ENCODE data around the gene GIMAP8. TPM values are rescaled to one million over a fixed set of nuclear protein-coding genes. Genes with fewer than 3 reads are reported as not detected.

Gene GIMAP8
- total and polyA plus RNA-seq, 7 donors, result 4.4 to 11.9 (median 6.3) TPM

GRCh38 chr7:150429699-150430098 lies 20.7 kb upstream of the GIMAP8 start:
- no peak for DNase-seq
- TF ChIP-seq CTCF (IDR thresholded peaks at IDR 0.05), result no peak
- Histone ChIP-seq H3K27me3 (ENCODE audit: insufficient read depth in 3 of 3, low read length in 2 of 3) (peaks cover 0 to 6% (median 0%) of the 10 kb centered on the region in 3 donors), H3K4me3 (no peak overlapping the region), H3K27ac (no peak overlapping the region), H3K4me1 (no peaks in the 10 kb centered on the region), H3K9me3 (no peaks in the 10 kb centered on the region), H3K36me3 (ENCODE audit: insufficient read depth in 1 of 2, low read depth in 1 of 2) (no peaks in the 10 kb centered on the region)
- 80 to 82% (median 81%) methylated on average over 8 of the region's 8 CpGs for WGBS, 3 donors
- no peak for ATAC-seq
- intact Hi-C loops (cut with DNase I), result loop anchor here in 1 of 2 donors (10.0 kb wide), 1 partner anchor 145 kb away; no protein-coding TSS in a partner anchor

GRCh38 chr7:150430465-150431085 lies 19.9 kb upstream of the GIMAP8 start:
- no peak overlapping the region for H3K27ac ChIP-seq
- ATAC-seq (no peak), DNase-seq (no peak)
- peaks cover 0 to 6% (median 2%) of the 10 kb centered on the region in 3 donors for H3K27me3 ChIP-seq (ENCODE audit: insufficient read depth in 3 of 3, low read length in 2 of 3)
- H3K4me1 ChIP-seq, result no peaks in the 10 kb centered on the region
- no peaks in the 10 kb centered on the region for H3K9me3 ChIP-seq
- no peak overlapping the region for H3K4me3 ChIP-seq
- no peaks in the 10 kb centered on the region for H3K36me3 ChIP-seq (ENCODE audit: insufficient read depth in 1 of 2, low read depth in 1 of 2)
- WGBS, 3 donors, result 81 to 87% (median 81%) methylated on average over 14 of the region's 14 CpGs
- intact Hi-C loops (cut with DNase I), result no loop called here
- no peak for TF ChIP-seq CTCF (IDR thresholded peaks at IDR 0.05)

GRCh38 chr7:150431839-150432658 lies 18.4 kb upstream of the GIMAP8 start:
- Histone ChIP-seq H3K27ac (no peak overlapping the region), H3K4me1 (no peaks in the 10 kb centered on the region), H3K9me3 (no peaks in the 10 kb centered on the region), H3K4me3 (no peak overlapping the region), H3K27me3 (ENCODE audit: insufficient read depth in 3 of 3, low read length in 2 of 3) (peaks cover 0 to 6% (median 2%) of the 10 kb centered on the region in 3 donors), H3K36me3 (ENCODE audit: insufficient read depth in 1 of 2, low read depth in 1 of 2) (no peaks in the 10 kb centered on the region)
- ATAC-seq (no peak), DNase-seq (no peak)
- intact Hi-C loops (cut with DNase I), result no loop called here
- WGBS, 3 donors, result 90 to 96% (median 93%) methylated on average over 7 of the region's 7 CpGs
- no peak for TF ChIP-seq CTCF (IDR thresholded peaks at IDR 0.05)

GRCh38 chr7:150432915-150433892 lies 17.2 kb upstream of the GIMAP8 start:
- DNase-seq, result no peak
- peaks cover 0 to 6% (median 2%) of the 10 kb centered on the region in 3 donors for H3K27me3 ChIP-seq (ENCODE audit: insufficient read depth in 3 of 3, low read length in 2 of 3)
- ATAC-seq, result no peak
- H3K9me3 ChIP-seq, result no peaks in the 10 kb centered on the region
- 70 to 78% (median 76%) methylated on average over 14 of the region's 14 CpGs for WGBS, 3 donors
- intact Hi-C loops (cut with DNase I), result no loop called here
- H3K27ac ChIP-seq, result no peak overlapping the region
- no peaks in the 10 kb centered on the region for H3K4me1 ChIP-seq
- H3K36me3 ChIP-seq (ENCODE audit: insufficient read depth in 1 of 2, low read depth in 1 of 2), result no peaks in the 10 kb centered on the region
- H3K4me3 ChIP-seq, result no peak overlapping the region
- no peak for TF ChIP-seq CTCF (IDR thresholded peaks at IDR 0.05)
